PC-9 (cell line): ENCODE results near the gene MBD5.

ENCODE experiments used
- CTCF ChIP-seq: fragments of 200-600 bp; sonication (generic); conservative IDR thresholded peaks from 2 replicates; pipeline ENCODE4 v1.6.1; 2017; ENCODE audit warnings: mixed run types, antibody characterized with exemption, mild to moderate bottlenecking, moderate library complexity
- EZH2 ChIP-seq: fragments of 200-600 bp; sonication (generic); IDR thresholded peaks from 2 replicates; pipeline ENCODE4 v1.8.0; 2017; ENCODE audit warnings: antibody characterized with exemption, low read depth

GRCh38 chr2:148258124-148258523 is 237.2 kb downstream of the MBD5 start:
- TF ChIP-seq EZH2: no peak
- no peak for TF ChIP-seq CTCF
